A673 (cell line): ENCODE measurements around the gene NRXN3.

Experiments
- EZH2 ChIP-seq: fragments of 200-600 bp; sonication (generic); IDR thresholded peaks from 2 replicates; pipeline ENCODE4 v1.6.1; 2017; ENCODE audit warnings: borderline replicate concordance, low read depth, mild to moderate bottlenecking, mixed read lengths, antibody characterized with exemption, low read length; ENCODE audit not compliant: poor library complexity, severe bottlenecking
- TF ChIP-seq, protein P1 (sequence below): fragments of 300-800, 200-600 bp; sonication (generic); conservative IDR thresholded peaks from 2 replicates; pipeline ENCODE4 v1.5.1; 2017; ENCODE audit warnings: low read depth, mild to moderate bottlenecking, antibody characterized with exemption, low read length, moderate library complexity, mixed read lengths

- TF ChIP-seq, protein P1, sequence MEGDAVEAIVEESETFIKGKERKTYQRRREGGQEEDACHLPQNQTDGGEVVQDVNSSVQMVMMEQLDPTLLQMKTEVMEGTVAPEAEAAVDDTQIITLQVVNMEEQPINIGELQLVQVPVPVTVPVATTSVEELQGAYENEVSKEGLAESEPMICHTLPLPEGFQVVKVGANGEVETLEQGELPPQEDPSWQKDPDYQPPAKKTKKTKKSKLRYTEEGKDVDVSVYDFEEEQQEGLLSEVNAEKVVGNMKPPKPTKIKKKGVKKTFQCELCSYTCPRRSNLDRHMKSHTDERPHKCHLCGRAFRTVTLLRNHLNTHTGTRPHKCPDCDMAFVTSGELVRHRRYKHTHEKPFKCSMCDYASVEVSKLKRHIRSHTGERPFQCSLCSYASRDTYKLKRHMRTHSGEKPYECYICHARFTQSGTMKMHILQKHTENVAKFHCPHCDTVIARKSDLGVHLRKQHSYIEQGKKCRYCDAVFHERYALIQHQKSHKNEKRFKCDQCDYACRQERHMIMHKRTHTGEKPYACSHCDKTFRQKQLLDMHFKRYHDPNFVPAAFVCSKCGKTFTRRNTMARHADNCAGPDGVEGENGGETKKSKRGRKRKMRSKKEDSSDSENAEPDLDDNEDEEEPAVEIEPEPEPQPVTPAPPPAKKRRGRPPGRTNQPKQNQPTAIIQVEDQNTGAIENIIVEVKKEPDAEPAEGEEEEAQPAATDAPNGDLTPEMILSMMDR: no peak
- no peak for TF ChIP-seq EZH2
Measured at GRCh38 chr14:79702197-79702596, 1532.0 kb downstream of the NRXN3 start.
